ENCODE measurements around the gene RBFOX2. TPM values are rescaled to one million over a fixed set of nuclear protein-coding genes. Genes with fewer than 3 reads are reported as not detected.

The RBFOX2 gene
- total and polyA plus RNA-seq, 11 donors = 31.0 to 102 (median 84.0) TPM

DNA sequence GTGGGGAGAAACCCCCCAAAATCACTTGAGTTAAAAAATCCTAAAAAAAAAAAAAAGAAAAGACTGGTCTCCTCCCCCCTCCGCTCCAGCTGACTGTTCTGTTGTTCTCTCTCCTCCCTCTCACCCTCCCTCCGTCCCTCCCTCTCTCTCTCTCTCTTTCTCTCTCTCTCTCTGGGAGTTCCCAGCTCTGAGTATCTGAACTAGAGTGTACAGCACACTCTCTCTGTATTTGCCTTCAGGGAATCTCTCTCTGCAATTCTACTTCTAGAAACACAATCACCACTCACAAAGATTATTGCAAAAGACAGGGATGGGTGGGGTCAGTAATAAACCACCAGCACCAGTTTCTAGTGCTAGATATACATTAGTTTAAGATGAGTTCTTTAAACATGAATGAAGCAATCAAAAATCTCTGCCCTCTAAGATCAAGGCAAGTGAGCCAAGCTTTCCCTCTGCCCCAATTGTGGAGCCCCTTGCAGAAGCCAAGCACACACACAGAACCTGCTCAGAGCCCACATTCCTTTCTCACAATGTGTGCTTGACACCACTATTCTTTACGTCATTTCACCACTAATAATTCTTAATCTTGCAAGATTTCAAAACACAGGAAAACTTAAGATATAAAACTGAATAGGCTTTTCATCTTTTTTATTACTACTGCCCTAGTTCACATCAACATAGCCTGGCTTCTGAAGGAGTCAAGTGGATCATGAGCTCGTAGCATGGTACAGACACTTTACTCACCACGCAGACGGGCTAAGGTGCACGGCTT, 133.5 kb downstream of the RBFOX2 start:
- peak overlapping the region in 11 of 12 donors; percentile 16 to 57 (median 50) for H3K4me3 ChIP-seq
- intact Hi-C loops (cut with DNase I) = loop anchor here in 5 of 10 donors (2.0 to 10.0 kb wide), 3 partner anchors 20 to 53 kb away; no protein-coding TSS in a partner anchor
- TF ChIP-seq, protein P1, sequence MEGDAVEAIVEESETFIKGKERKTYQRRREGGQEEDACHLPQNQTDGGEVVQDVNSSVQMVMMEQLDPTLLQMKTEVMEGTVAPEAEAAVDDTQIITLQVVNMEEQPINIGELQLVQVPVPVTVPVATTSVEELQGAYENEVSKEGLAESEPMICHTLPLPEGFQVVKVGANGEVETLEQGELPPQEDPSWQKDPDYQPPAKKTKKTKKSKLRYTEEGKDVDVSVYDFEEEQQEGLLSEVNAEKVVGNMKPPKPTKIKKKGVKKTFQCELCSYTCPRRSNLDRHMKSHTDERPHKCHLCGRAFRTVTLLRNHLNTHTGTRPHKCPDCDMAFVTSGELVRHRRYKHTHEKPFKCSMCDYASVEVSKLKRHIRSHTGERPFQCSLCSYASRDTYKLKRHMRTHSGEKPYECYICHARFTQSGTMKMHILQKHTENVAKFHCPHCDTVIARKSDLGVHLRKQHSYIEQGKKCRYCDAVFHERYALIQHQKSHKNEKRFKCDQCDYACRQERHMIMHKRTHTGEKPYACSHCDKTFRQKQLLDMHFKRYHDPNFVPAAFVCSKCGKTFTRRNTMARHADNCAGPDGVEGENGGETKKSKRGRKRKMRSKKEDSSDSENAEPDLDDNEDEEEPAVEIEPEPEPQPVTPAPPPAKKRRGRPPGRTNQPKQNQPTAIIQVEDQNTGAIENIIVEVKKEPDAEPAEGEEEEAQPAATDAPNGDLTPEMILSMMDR (IDR thresholded peaks at IDR 0.05) = no peak
- TF ChIP-seq POLR2A (IDR thresholded peaks at IDR 0.05) = no peak
- ATAC-seq (peak; percentile 93 to 95 (median 95)), DNase-seq (peak in 4 of 5 donors; percentile 48 to 70 (median 54))
- H3K4me1 ChIP-seq = peaks cover 3 to 74% (median 40%) of the 10 kb centered on the region in 12 donors
- H3K9me3 ChIP-seq = no peaks in the 10 kb centered on the region
- no peaks in the 10 kb centered on the region for H3K27me3 ChIP-seq
- H3K27ac ChIP-seq = peak overlapping the region; percentile 76 to 95 (median 86)
- H3K36me3 ChIP-seq = no peaks in the 10 kb centered on the region
- WGBS, 4 donors = 40 to 48% (median 45%) methylated on average over 7 of the region's 7 CpGs

DNA sequence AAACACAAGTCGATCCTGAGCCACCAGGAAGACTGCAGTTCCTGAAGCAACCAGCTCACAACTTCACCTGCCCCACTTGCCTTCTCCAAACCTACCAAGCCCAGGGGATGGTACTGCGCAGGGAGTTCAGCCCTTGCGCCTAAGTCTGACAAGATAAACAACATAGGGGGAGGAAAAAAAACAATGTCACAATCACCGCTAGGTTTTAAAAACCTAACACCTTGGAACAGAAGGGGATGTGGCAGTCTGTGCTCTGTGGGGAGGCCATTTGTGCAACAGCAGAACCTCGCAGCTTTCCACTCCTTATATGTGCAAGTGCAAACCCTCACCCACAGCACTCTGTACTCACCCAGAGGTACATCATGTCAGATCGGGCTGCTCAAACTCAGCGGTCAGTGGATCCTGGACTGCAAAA, 134.2 kb downstream of the RBFOX2 start:
- ATAC-seq (peak; percentile 90 to 93 (median 90)), DNase-seq (peak in 4 of 5 donors; percentile 51 to 70 (median 60))
- H3K9me3 ChIP-seq = no peaks in the 10 kb centered on the region
- no peaks in the 10 kb centered on the region for H3K27me3 ChIP-seq
- 27 to 52% (median 39%) methylated on average over 7 of the region's 7 CpGs for WGBS, 4 donors
- peaks cover 3 to 70% (median 34%) of the 10 kb centered on the region in 12 donors for H3K4me1 ChIP-seq
- H3K36me3 ChIP-seq = no peaks in the 10 kb centered on the region
- peak overlapping the region; percentile 76 to 95 (median 86) for H3K27ac ChIP-seq
- TF ChIP-seq, protein P1 (IDR thresholded peaks at IDR 0.05) = peak in 3 of 12 donors; percentile 9 to 37 (median 23)
- no peak for TF ChIP-seq POLR2A (IDR thresholded peaks at IDR 0.05)
- peak overlapping the region; percentile 16 to 57 (median 48) for H3K4me3 ChIP-seq
- intact Hi-C loops (cut with DNase I) = loop anchor here in 5 of 10 donors (2.0 to 10.0 kb wide), 3 partner anchors 20 to 52 kb away; no protein-coding TSS in a partner anchor

DNA sequence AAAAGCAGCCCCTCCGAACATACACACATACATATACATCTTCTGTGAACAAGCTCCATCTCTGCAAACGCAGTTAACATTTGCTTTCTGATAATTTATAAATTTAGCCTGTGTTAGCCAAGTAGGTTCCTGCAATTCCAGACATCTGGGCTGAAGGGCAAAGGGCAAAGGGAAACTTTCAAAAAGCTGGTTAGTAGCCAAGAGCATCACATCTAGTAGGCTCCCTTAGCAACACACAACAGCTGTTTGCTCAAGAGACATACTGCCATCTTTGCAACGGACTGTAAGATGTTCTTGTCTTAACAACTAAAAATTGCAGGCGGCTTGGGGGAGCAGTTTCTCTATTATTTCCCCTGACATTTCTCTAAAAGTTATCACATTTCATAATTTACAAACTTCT, 134.9 kb downstream of the RBFOX2 start:
- 20 to 33% (median 29%) methylated on average over 4 of the region's 4 CpGs for WGBS, 4 donors
- H3K4me1 ChIP-seq = peaks cover 3 to 70% (median 33%) of the 10 kb centered on the region in 12 donors
- no peaks in the 10 kb centered on the region for H3K9me3 ChIP-seq
- H3K36me3 ChIP-seq = no peaks in the 10 kb centered on the region
- DNase-seq (peak in 2 of 5 donors; percentile 37 to 50), ATAC-seq (peak; percentile 18 to 66 (median 56))
- no peaks in the 10 kb centered on the region for H3K27me3 ChIP-seq
- intact Hi-C loops (cut with DNase I) = loop anchor here in 6 of 10 donors (2.0 to 10.0 kb wide), 4 partner anchors 21 to 51 kb away; no protein-coding TSS in a partner anchor
- peak overlapping the region; percentile 16 to 57 (median 48) for H3K4me3 ChIP-seq
- peak overlapping the region; percentile 76 to 95 (median 86) for H3K27ac ChIP-seq
- TF ChIP-seq, protein P1 (IDR thresholded peaks at IDR 0.05) = no peak
- no peak for TF ChIP-seq POLR2A (IDR thresholded peaks at IDR 0.05)

DNA sequence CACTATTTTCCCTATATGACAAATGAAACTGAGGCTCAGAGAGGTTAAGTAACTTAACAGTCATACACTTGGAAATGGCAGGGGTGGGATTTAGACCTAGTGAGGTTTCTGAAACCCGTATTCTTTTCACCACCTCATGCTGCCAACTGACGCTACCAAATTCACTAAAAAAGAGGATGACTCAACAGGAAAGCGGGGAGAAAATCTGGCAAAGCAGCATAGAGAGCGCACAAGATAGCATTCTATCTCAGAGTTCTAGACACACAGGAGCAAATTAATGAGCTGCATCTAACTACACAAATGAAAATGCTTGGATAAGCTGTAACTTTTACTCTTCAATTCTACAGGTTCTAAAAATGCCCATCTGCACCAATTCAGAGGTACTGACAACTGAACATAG, 136.4 kb downstream of the RBFOX2 start:
- H3K36me3 ChIP-seq = no peaks in the 10 kb centered on the region
- peaks cover 3 to 83% (median 38%) of the 10 kb centered on the region in 12 donors for H3K4me1 ChIP-seq
- DNase-seq (no peak), ATAC-seq (peak in 1 of 4 donors; percentile 12)
- no peaks in the 10 kb centered on the region for H3K9me3 ChIP-seq
- intact Hi-C loops (cut with DNase I) = loop anchor here in 6 of 10 donors (2.0 to 10.0 kb wide), 3 partner anchors 45 to 50 kb away; no protein-coding TSS in a partner anchor
- TF ChIP-seq, protein P1 (IDR thresholded peaks at IDR 0.05) = no peak
- WGBS, 4 donors = 21 to 30% (median 24%) methylated on average over 4 of the region's 4 CpGs
- H3K27me3 ChIP-seq = no peaks in the 10 kb centered on the region
- H3K4me3 ChIP-seq = peak overlapping the region in 10 of 12 donors; percentile 9 to 57 (median 50)
- H3K27ac ChIP-seq = peak overlapping the region in 11 of 12 donors; percentile 76 to 95 (median 86)
